ENCODE results near the gene CHST2. TPM values are rescaled to one million over a fixed set of nuclear protein-coding genes. Genes with fewer than 3 reads are reported as not detected.

CHST2 gene
- total and polyA plus RNA-seq, 2 experiments from 2014 or later: 2.1 to 12.0 TPM

DNA sequence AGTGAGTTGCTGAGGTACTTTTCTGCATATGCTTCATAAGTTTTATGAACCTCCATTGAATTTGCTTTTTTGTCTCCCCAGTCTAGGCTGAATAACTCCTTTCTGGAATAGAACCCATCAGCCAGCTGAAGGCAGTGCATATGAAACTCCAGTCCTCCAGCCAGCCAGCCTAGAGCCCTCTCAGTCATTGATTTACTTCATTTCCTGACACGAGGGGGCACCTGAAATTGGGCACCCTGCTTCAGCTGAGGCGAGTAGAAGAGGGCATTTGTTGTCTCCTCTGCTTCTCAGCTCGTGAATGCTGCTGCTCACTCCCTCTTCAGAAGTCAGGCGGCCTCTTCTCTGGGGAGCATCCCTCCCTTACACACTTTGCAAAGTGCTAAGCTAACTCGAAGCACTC is 32.5 kb downstream of the CHST2 start:
- Histone ChIP-seq H3K9me3 (ENCODE audit: low read depth) (no peaks in the 10 kb centered on the region), H2AFZ (no peak overlapping the region), H3K27me3 (replicated peaks; ENCODE audit: insufficient read depth) (no peaks in the 10 kb centered on the region), H3K79me2 (ENCODE audit: insufficient read depth) (no peaks in the 10 kb centered on the region), H4K20me1 (ENCODE audit: insufficient read depth) (no peaks in the 10 kb centered on the region), H3K9me2 (ENCODE audit: insufficient read depth) (no peaks in the 10 kb centered on the region), H3K9ac (no peak overlapping the region), H3K4me1 (ENCODE audit: insufficient read depth) (no peaks in the 10 kb centered on the region), H3K4me2 (ENCODE audit: unreplicated experiment) (no peak overlapping the region), H3K4me3 (no peak overlapping the region), H3F3A (ENCODE audit: insufficient read depth) (no peaks in the 10 kb centered on the region), H3K27ac (no peak overlapping the region), H3K36me3 (ENCODE audit: low read depth) (no peaks in the 10 kb centered on the region)
- TF ChIP-seq EZH2phosphoT487 (IDR thresholded peaks at IDR 0.05; ENCODE audit: insufficient read depth, low read depth): no peak
- no peak for TF ChIP-seq EZH2 (IDR thresholded peaks at IDR 0.05; ENCODE audit: insufficient read depth, poor library complexity, severe bottlenecking)
- DNase-seq: no peak
- WGBS, 2 experiments (ENCODE audit: low coverage in 1 of 2, low lambda C conversion rate in 2 of 2, missing lambda C conversion rate in 2 of 2): 86 to 93% methylated on average over 5 of the region's 5 CpGs
- in situ Hi-C loops (cut with MboI): no loop called here

GRCh38 chr3:143155756-143156155 is 36.2 kb downstream of the CHST2 start:
- peaks cover 14% of the 10 kb centered on the region for H3K4me1 ChIP-seq (ENCODE audit: insufficient read depth)
- H3K4me2 ChIP-seq (ENCODE audit: unreplicated experiment): no peak overlapping the region
- no peaks in the 10 kb centered on the region for H3K79me2 ChIP-seq (ENCODE audit: insufficient read depth)
- no peaks in the 10 kb centered on the region for H3K9me2 ChIP-seq (ENCODE audit: insufficient read depth)
- peaks cover 21% of the 10 kb centered on the region for H3F3A ChIP-seq (ENCODE audit: insufficient read depth)
- TF ChIP-seq EZH2phosphoT487 (IDR thresholded peaks at IDR 0.05; ENCODE audit: insufficient read depth, low read depth): no peak
- TF ChIP-seq EZH2 (IDR thresholded peaks at IDR 0.05; ENCODE audit: insufficient read depth, poor library complexity, severe bottlenecking): no peak
- H2AFZ ChIP-seq: no peak overlapping the region
- no peaks in the 10 kb centered on the region for H4K20me1 ChIP-seq (ENCODE audit: insufficient read depth)
- no peak for DNase-seq
- H3K9me3 ChIP-seq (ENCODE audit: low read depth): no peaks in the 10 kb centered on the region
- H3K36me3 ChIP-seq (ENCODE audit: low read depth): no peaks in the 10 kb centered on the region
- WGBS, 2 experiments (ENCODE audit: low coverage in 1 of 2, low lambda C conversion rate in 2 of 2, missing lambda C conversion rate in 2 of 2): 72 to 79% methylated on average over 4 of the region's 4 CpGs
- in situ Hi-C loops (cut with MboI): no loop called here
- no peak overlapping the region for H3K9ac ChIP-seq
- no peaks in the 10 kb centered on the region for H3K27me3 ChIP-seq (replicated peaks; ENCODE audit: insufficient read depth)
- H3K27ac ChIP-seq: no peak overlapping the region
- no peak overlapping the region for H3K4me3 ChIP-seq

DNA sequence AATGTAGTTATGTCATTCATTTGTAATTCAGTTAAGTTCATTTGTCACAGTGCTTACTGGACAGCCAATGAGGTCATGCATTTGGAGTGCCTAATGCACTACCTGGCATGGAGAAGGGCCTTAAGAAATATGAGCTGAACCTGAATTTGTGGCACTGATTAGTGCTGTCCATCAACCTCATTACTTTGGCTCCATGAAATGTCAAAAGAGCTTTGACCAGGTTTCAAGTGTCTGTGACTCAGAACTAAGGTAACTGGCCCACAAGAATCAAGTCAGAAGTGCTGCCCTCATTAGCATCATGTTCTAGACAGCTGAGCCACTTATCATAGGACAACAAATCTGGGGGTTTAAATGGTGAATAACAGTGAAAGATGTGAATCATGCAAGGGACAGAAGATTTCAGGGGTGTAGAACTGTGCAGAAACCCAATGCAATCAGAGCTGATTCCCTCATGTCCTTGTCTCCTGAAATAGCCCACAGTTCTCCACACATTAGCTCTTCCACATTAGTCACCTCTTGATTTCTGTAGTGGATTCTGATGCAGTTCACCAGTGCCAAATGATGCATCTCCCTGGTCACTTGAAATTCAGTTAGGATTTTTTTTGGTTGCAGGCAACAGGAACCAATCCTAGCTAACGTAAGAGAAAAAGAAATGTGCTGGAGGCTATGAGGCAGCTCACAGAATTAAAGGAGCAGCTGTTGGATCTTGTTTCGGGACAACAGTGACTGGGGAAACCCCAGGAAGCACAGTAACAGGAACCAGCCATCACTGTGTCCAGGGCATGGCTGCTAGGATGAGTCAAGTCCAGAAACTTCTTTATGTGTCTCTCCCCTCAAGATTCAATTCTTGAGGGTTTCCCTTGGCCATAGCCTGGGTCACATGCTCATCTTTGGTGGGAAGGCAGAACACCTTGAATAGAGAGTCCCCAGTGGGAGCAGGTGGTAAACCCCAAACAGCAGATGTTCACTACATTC is 38.7 kb downstream of the CHST2 start:
- Histone ChIP-seq H3K79me2 (ENCODE audit: insufficient read depth) (no peaks in the 10 kb centered on the region), H3K4me3 (no peak overlapping the region), H3K4me1 (ENCODE audit: insufficient read depth) (peaks cover 14% of the 10 kb centered on the region), H2AFZ (no peak overlapping the region), H3K4me2 (ENCODE audit: unreplicated experiment) (peak overlapping the region; percentile 11), H3K36me3 (ENCODE audit: low read depth) (no peaks in the 10 kb centered on the region), H3K9me2 (ENCODE audit: insufficient read depth) (no peaks in the 10 kb centered on the region), H3K9ac (no peak overlapping the region), H4K20me1 (ENCODE audit: insufficient read depth) (no peaks in the 10 kb centered on the region), H3K27me3 (replicated peaks; ENCODE audit: insufficient read depth) (no peaks in the 10 kb centered on the region), H3F3A (ENCODE audit: insufficient read depth) (peaks cover 21% of the 10 kb centered on the region), H3K9me3 (ENCODE audit: low read depth) (no peaks in the 10 kb centered on the region), H3K27ac (0 out of 2 replicates have a peak overlapping the region, but pooled peaks have one; percentile 4)
- in situ Hi-C loops (cut with MboI): no loop called here
- DNase-seq: peak; percentile 82
- no peak for TF ChIP-seq EZH2phosphoT487 (IDR thresholded peaks at IDR 0.05; ENCODE audit: insufficient read depth, low read depth)
- TF ChIP-seq EZH2 (IDR thresholded peaks at IDR 0.05; ENCODE audit: insufficient read depth, poor library complexity, severe bottlenecking): no peak
- 2 to 4% methylated on average over 2 of the region's 2 CpGs for WGBS, 2 experiments (ENCODE audit: low coverage in 1 of 2, low lambda C conversion rate in 2 of 2, missing lambda C conversion rate in 2 of 2)

- H3K27ac ChIP-seq: no peak overlapping the region
- DNase-seq: no peak
- no peaks in the 10 kb centered on the region for H3K27me3 ChIP-seq (replicated peaks; ENCODE audit: insufficient read depth)
- H3K4me2 ChIP-seq (ENCODE audit: unreplicated experiment): no peak overlapping the region
- WGBS, 2 experiments (ENCODE audit: low coverage in 1 of 2, low lambda C conversion rate in 2 of 2, missing lambda C conversion rate in 2 of 2): 91 to 97% methylated on average over 11 of the region's 11 CpGs
- TF ChIP-seq EZH2 (IDR thresholded peaks at IDR 0.05; ENCODE audit: insufficient read depth, poor library complexity, severe bottlenecking): no peak
- no peak for TF ChIP-seq EZH2phosphoT487 (IDR thresholded peaks at IDR 0.05; ENCODE audit: insufficient read depth, low read depth)
- no peaks in the 10 kb centered on the region for H3K9me3 ChIP-seq (ENCODE audit: low read depth)
- H3K4me3 ChIP-seq: no peak overlapping the region
- no peaks in the 10 kb centered on the region for H3K79me2 ChIP-seq (ENCODE audit: insufficient read depth)
- H3K4me1 ChIP-seq (ENCODE audit: insufficient read depth): peaks cover 14% of the 10 kb centered on the region
- H3K9ac ChIP-seq: no peak overlapping the region
- H4K20me1 ChIP-seq (ENCODE audit: insufficient read depth): no peaks in the 10 kb centered on the region
- H3K9me2 ChIP-seq (ENCODE audit: insufficient read depth): no peaks in the 10 kb centered on the region
- H3F3A ChIP-seq (ENCODE audit: insufficient read depth): peaks cover 21% of the 10 kb centered on the region
- H2AFZ ChIP-seq: no peak overlapping the region
- in situ Hi-C loops (cut with MboI): no loop called here
- H3K36me3 ChIP-seq (ENCODE audit: low read depth): no peaks in the 10 kb centered on the region
Measured at GRCh38 chr3:143160437-143160836, 40.9 kb downstream of the CHST2 start.
